Choroid plexus epithelial cell (primary cell): ENCODE results near the gene ARHGAP27.

ENCODE experiments used
- DNase-seq: peaks from one replicate; pipeline ENCODE4 v3.0.0-alpha.2; 2010; ENCODE audit warnings: low read depth
- H3K4me3 ChIP-seq: 2 replicates; pipeline ENCODE4 v1.5.1; 2011; ENCODE audit warnings: low read depth, mild to moderate bottlenecking, control low read depth, low read length, moderate library complexity
- CTCF ChIP-seq: conservative IDR thresholded peaks from 2 replicates; pipeline ENCODE4 v1.5.1; 2011; ENCODE audit warnings: low read depth, mild to moderate bottlenecking, control low read depth, inconsistent platforms, low read length, moderate library complexity

ARHGAP27 gene

GRCh38 chr17:45391291-45391690 lies 41.4 kb downstream of the ARHGAP27 start:
- no peak overlapping the region for H3K4me3 ChIP-seq
- TF ChIP-seq CTCF: no peak
- DNase-seq: no peak

GRCh38 chr17:45389354-45389753 lies 43.3 kb downstream of the ARHGAP27 start:
- no peak overlapping the region for H3K4me3 ChIP-seq
- no peak for TF ChIP-seq CTCF
- DNase-seq: no peak

- no peak for DNase-seq
- H3K4me3 ChIP-seq: no peak overlapping the region
Measured at GRCh38 chr17:45388604-45389325, 43.9 kb downstream of the ARHGAP27 start.

GRCh38 chr17:45387739-45388138 lies 44.9 kb downstream of the ARHGAP27 start:
- no peak for TF ChIP-seq CTCF
- H3K4me3 ChIP-seq: no peak overlapping the region
- DNase-seq: no peak

More at GRCh38 chr17:45388604-45389325, 43.9 kb downstream of the ARHGAP27 start:
- no peak for TF ChIP-seq CTCF

GRCh38 chr17:45386178-45386577 lies 46.5 kb downstream of the ARHGAP27 start:
- DNase-seq: no peak
- H3K4me3 ChIP-seq: no peak overlapping the region
- TF ChIP-seq CTCF: no peak

- peak; percentile 87 for DNase-seq
- TF ChIP-seq CTCF: peak; percentile 99
- no peak overlapping the region for H3K4me3 ChIP-seq
Measured at GRCh38 chr17:45385331-45385997, 47.2 kb downstream of the ARHGAP27 start.
